VCaP (cell line): ENCODE data around the gene TNNI3K.

Experiments used
- H3K27ac ChIP-seq: fragments of 450-650 bp; 2 replicates; pipeline ENCODE4 v1.5.1; 2017
- CTCF ChIP-seq: fragments of 450-650 bp; conservative IDR thresholded peaks from 2 replicates; pipeline ENCODE4 v1.5.1; 2017; ENCODE audit warnings: mild to moderate bottlenecking, moderate library complexity

The TNNI3K gene

GRCh38 chr1:74457253-74457652, 222.1 kb downstream of the TNNI3K start:
- no peak overlapping the region for H3K27ac ChIP-seq
- TF ChIP-seq CTCF: no peak

DNA sequence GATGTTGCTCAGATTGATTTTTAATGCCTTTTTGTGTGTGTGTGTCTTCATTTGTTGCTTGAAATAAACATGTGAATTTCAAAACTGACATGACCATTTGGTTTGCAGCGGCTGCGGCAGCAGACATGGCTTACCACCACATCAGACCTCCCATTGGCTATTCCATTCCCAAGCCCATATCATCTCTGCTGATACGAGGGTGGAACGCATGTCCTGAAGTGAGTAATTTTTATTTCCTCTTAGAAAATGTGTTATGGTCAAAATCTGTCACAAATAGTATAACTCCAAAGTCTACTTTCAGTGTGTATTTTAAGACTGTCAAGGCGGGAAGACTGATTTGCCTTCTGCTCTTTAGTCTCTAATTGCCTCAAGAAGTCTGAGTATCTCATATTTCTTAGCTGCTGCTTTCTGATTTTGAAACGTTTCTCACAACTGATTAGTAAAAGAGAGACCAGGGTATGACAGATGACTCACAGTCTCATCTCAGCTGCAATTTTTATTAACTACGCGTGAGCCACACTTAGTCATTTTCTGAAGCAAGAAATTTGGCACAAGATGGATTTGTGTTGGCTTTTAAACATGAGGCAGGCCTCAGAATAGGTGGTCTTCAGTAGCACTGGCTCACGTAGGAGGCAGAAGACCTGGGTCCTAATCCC, 228.3 kb downstream of the TNNI3K start:
- no peak overlapping the region for H3K27ac ChIP-seq
- no peak for TF ChIP-seq CTCF

DNA sequence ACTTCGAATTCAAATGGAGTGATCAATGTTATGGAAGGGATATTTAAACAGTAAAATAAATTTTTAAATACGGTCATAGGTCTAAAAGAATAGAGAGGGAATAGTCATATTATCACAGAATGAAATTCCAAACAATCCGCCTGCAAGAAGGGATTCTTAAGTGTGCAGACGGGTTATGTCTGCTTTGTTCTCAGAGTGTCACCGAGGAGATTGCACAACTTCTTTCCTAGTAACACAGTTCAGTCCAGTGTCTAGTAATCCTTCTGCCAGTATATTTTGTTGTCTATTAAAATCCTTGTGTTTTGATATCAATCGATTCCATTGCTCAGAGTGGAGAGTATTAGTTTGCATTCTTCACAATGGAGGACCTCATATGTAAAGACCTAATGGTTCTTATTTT, 228.8 kb downstream of the TNNI3K start:
- no peak overlapping the region for H3K27ac ChIP-seq
- no peak for TF ChIP-seq CTCF

- H3K27ac ChIP-seq: no peak overlapping the region
- no peak for TF ChIP-seq CTCF
Observed at GRCh38 chr1:74465193-74465681, 230.1 kb downstream of the TNNI3K start.

- no peak overlapping the region for H3K27ac ChIP-seq
- TF ChIP-seq CTCF: no peak
Observed at GRCh38 chr1:74467786-74468377, 232.7 kb downstream of the TNNI3K start.

DNA sequence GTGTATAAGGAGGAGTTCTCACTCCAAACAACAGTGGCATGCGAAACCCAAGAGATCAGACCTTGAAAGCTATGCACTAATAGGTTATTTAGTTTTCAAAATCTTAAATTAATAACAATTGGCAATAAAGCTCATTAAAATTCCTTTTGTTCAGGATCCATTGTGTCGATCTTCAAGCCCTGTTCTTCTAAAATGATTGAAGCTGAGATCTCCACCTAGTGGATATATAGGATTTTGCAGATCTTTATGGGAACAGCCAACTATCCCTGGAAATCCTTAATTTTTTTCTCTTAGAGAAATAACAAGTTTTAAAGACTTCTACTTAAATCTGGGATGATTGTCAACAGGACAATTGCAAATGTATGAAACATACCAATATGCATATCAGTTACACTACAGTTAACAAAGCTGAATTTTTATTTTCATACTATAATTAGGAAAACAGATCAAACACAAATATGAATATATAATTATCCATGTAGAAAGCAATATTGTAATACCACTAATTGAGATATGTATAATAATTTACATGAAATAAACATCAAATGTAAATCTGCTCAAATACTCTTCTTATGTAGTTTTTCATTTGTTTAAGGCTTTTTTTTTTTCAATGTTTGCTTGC, 233.9 kb downstream of the TNNI3K start:
- peak; percentile 80 for TF ChIP-seq CTCF
- no peak overlapping the region for H3K27ac ChIP-seq

DNA sequence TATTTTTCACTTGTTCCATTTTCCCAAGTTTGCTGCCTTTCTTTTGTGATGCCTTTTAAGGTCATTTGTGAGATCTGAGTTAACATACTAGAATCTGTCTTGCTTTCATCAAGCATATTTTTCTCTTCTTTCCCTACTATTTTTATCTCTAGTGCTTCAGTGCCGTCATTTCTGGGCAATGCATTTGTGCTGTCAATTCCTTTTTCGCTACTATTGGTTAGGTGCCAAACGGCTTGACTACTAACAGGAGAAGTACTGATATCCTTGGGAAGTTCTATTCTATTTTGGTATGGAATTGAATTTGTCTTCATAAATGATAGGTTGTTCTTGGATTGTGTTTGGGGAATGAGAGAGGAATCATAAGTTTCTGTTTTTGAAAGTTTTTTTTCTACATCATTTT, 235.1 kb downstream of the TNNI3K start:
- TF ChIP-seq CTCF: no peak
- no peak overlapping the region for H3K27ac ChIP-seq
